ENCODE measurements around the gene MRPL19.

The MRPL19 gene

DNA sequence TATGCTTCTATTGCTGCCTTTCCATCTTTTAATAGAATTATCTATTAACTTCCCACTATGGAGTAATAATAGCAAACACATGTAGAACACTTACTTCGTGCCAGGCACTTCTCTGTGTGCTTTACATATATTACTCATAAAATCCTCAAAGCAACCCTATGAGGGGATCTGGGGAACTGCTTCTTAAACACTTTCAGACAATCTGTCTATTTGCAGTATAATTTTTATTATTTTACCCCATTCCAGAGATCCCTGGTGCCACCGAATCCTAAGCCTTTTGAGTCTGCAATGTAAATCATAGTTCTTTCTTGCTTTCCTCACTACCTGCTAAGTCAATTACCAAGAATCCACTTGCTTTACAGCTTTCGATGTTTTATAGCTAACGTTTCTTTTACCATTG lies 89.7 kb downstream of the MRPL19 start:
- no peak for DNase-seq (ENCODE audit: low read depth in 2 of 2)

- no peak for DNase-seq (ENCODE audit: low read depth in 2 of 2)
Measured at GRCh38 chr2:75737961-75738360, 91.4 kb downstream of the MRPL19 start.
